HL-60 (cell line): ENCODE measurements around the gene BRSK1.

Source experiments
- POLR2AphosphoS5 ChIP-seq: IDR thresholded peaks from 2 replicates; pipeline ENCODE4 v1.6.1; 2012; ENCODE audit warnings: low read depth
- SPI1 ChIP-seq: IDR thresholded peaks from 2 replicates; pipeline ENCODE4 v1.6.1; 2012; ENCODE audit warnings: low read depth, mild to moderate bottlenecking, borderline replicate concordance
- TF ChIP-seq, protein P1 (sequence below): IDR thresholded peaks from one replicate; pipeline ENCODE4 v1.5.1; 2011; ENCODE audit warnings: low read length, control low read depth, inconsistent platforms; ENCODE audit not compliant: insufficient read depth
- TF ChIP-seq, protein P2 (sequence below): IDR thresholded peaks from 2 replicates; pipeline ENCODE4 v1.6.1; 2012; ENCODE audit warnings: low read depth; ENCODE audit not compliant: insufficient replicate concordance

DNA sequence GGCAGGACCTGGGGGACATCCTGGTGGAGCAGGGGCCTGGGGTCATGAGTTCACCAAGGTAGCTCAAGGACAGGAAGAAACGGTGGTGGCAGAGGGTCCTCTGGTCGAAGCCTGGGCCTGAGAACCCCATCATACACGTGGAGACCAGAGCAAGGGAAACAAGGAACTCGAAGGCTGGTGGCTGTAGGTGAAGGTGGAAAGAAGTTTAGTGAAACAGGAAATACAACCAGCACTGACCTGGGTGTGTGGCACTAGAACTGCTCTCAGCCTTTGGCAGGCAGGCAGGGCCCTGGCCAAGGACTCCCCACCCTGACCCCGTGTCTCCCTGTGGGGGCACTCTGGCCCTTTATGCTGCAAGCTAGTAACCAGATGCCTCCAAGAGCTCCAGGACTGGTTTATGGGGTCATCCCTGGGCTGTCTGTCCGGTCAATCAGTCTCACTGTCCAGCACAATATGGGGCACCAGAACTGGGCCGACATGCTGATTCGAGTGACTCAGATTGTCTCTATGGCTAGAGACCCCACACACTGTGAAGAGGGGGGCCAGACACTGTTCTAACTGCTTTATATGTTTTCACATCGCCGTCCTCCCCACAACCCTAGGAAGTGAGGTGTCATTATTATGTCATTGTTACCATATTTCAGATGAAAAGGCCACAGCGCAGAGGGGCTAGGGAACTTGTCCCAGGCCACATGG is 67.0 kb downstream of the BRSK1 start:
- TF ChIP-seq POLR2AphosphoS5 (no peak), SPI1 (no peak)
- TF ChIP-seq, protein P1, sequence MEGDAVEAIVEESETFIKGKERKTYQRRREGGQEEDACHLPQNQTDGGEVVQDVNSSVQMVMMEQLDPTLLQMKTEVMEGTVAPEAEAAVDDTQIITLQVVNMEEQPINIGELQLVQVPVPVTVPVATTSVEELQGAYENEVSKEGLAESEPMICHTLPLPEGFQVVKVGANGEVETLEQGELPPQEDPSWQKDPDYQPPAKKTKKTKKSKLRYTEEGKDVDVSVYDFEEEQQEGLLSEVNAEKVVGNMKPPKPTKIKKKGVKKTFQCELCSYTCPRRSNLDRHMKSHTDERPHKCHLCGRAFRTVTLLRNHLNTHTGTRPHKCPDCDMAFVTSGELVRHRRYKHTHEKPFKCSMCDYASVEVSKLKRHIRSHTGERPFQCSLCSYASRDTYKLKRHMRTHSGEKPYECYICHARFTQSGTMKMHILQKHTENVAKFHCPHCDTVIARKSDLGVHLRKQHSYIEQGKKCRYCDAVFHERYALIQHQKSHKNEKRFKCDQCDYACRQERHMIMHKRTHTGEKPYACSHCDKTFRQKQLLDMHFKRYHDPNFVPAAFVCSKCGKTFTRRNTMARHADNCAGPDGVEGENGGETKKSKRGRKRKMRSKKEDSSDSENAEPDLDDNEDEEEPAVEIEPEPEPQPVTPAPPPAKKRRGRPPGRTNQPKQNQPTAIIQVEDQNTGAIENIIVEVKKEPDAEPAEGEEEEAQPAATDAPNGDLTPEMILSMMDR, result no peak
- TF ChIP-seq, protein P2, sequence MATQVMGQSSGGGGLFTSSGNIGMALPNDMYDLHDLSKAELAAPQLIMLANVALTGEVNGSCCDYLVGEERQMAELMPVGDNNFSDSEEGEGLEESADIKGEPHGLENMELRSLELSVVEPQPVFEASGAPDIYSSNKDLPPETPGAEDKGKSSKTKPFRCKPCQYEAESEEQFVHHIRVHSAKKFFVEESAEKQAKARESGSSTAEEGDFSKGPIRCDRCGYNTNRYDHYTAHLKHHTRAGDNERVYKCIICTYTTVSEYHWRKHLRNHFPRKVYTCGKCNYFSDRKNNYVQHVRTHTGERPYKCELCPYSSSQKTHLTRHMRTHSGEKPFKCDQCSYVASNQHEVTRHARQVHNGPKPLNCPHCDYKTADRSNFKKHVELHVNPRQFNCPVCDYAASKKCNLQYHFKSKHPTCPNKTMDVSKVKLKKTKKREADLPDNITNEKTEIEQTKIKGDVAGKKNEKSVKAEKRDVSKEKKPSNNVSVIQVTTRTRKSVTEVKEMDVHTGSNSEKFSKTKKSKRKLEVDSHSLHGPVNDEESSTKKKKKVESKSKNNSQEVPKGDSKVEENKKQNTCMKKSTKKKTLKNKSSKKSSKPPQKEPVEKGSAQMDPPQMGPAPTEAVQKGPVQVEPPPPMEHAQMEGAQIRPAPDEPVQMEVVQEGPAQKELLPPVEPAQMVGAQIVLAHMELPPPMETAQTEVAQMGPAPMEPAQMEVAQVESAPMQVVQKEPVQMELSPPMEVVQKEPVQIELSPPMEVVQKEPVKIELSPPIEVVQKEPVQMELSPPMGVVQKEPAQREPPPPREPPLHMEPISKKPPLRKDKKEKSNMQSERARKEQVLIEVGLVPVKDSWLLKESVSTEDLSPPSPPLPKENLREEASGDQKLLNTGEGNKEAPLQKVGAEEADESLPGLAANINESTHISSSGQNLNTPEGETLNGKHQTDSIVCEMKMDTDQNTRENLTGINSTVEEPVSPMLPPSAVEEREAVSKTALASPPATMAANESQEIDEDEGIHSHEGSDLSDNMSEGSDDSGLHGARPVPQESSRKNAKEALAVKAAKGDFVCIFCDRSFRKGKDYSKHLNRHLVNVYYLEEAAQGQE, result no peak
